Stimulated activated CD4-positive, alpha-beta T cell treated with anti-CD3 and anti-CD28 coated beads, Interleukin-2, amount 100 ng/mL, for 4 hours (primary cell): ENCODE measurements around the gene PDCD6IP.
"Not testable (repeated sequence)": the region's sequence is repeated elsewhere in the genome, so short reads cannot be mapped to it uniquely, and the experiment has no call there.

Experiments used
- DNase-seq: peaks from one replicate; pipeline ENCODE4 v3.0.0-alpha.2; 2020; ENCODE audit warnings: low read depth

The PDCD6IP gene

GRCh38 chr3:33792167-33792892 is 6.1 kb upstream of the PDCD6IP start:
- DNase-seq = no peak

GRCh38 chr3:33795131-33795530 is 3.3 kb upstream of the PDCD6IP start:
- DNase-seq = no peak

GRCh38 chr3:33795856-33796536 is 2.4 kb upstream of the PDCD6IP start:
- no peak for DNase-seq

GRCh38 chr3:33798113-33798417 is 365 bp upstream of the PDCD6IP start:
- DNase-seq = no peak

DNA sequence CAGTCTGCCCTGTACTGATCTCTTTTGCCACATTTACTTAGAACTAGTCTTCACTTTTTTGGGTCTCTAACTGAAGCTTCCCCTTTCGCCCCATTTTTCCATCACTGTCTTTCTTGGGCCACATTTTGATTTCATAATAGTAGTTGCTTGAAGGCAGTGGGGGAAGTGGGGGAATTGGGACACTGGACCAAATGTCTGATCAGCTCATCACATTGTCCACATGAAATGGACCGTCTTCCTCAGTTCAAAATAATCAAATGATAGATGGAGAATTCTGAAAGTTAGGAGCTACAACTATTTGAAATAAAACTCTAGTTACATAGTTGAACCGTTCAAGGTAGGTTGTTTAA is 747 bp downstream of the PDCD6IP start:
- DNase-seq = no peak

GRCh38 chr3:33803252-33803651 is 4.8 kb downstream of the PDCD6IP start:
- no peak for DNase-seq

GRCh38 chr3:33803894-33804526 is 5.6 kb downstream of the PDCD6IP start:
- DNase-seq = no peak

DNA sequence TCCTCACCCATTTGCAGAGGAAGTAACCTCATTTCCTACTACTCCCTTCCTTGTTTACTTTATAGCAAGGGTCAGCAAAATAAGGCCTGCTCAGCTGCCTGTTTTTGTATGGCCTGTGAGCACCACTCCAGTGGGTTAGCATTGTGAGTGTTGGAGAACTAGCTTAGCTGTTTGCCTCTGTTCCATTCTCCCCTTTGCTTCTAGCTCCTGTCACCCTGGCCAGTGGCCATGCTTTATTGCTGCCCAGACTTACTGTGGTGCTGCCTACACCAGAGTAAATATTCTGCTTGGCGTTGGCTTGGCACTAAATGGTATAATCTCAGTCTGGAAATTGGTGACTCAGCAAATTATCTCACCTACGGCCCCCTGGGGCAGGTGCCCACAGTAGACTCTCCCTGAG is 8.8 kb downstream of the PDCD6IP start:
- no peak for DNase-seq

GRCh38 chr3:33808559-33808958 is 10.1 kb downstream of the PDCD6IP start:
- DNase-seq = no peak

- no peak for DNase-seq
Observed at GRCh38 chr3:33810545-33810944, 12.1 kb downstream of the PDCD6IP start.

- DNase-seq = no peak
Observed at GRCh38 chr3:33821989-33822388, 23.6 kb downstream of the PDCD6IP start.

- no peak for DNase-seq
Observed at GRCh38 chr3:33823821-33824220, 25.4 kb downstream of the PDCD6IP start.

GRCh38 chr3:33825111-33825510 is 26.7 kb downstream of the PDCD6IP start:
- DNase-seq = no peak

DNA sequence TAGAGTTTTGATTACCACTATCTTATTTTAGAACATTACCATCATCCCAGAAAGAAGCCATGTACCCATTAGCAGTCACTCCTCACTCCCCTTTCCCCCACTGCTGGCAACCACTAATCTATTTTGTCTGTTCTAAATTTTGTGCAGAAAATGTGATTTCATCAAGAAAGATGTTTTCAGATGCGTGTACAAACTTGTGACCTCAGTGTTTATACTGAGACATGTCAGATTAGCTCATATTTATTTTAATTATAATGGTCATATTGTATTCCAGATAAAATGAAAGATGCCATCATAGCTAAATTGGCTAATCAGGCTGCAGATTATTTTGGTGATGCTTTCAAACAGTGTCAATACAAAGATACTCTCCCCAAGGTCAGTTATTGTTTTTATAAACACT is 27.8 kb downstream of the PDCD6IP start:
- no peak for DNase-seq

DNA sequence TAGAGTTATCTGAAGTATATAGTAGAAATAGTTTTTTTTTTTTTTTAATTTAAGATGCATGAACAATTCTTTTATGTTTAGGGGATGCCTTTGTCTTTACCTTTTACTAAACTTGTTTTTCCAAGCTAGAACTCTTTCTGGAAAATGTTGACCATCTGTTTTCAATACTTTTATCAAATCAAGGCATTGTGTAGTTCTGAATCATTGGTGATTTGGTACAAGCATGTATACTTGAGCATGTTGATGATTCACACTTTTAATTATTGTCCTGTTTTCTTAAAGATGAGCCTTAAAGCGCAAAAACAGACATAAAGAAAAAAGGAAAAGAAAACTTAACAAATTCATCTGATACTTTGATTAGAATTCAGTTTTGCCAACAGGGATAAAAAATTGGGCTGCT is 28.3 kb downstream of the PDCD6IP start:
- no peak for DNase-seq

DNA sequence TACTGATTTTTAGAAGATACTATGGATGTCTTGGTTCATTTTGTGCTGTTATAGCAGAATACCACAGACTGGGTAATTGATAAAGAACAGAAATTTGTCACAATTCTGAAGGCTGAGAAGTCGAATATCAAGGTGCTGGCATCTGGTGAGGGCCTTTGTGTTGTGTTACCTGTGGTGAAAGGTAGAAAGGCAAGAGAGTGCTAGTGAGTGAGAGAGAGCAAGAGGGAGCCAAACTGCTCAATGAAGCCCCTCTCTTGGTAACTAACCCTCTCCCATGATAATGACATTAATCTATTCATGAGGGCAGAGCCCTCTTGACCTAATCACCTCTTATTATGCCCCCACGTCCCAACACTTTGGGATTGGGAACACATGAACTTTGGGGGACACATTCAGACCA is 31.3 kb downstream of the PDCD6IP start:
- no peak for DNase-seq

DNA sequence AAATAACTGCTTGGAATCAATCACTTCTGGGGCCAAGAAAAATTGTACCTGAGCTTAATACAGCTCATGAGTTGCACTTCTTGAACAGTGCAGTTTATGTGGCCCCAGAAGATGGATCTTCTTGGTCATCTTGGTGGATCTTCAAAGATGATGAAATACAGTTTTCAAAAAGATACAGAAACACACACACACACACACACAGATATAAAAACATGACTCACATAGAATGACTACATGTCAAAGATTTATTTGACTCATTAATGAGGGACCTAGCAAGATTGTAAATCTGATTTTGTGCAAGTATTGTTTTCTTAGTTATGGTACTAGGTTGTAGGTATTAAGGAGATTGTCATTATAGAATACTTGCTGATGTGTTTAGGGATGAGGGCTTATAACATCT is 32.6 kb downstream of the PDCD6IP start:
- no peak for DNase-seq

DNA sequence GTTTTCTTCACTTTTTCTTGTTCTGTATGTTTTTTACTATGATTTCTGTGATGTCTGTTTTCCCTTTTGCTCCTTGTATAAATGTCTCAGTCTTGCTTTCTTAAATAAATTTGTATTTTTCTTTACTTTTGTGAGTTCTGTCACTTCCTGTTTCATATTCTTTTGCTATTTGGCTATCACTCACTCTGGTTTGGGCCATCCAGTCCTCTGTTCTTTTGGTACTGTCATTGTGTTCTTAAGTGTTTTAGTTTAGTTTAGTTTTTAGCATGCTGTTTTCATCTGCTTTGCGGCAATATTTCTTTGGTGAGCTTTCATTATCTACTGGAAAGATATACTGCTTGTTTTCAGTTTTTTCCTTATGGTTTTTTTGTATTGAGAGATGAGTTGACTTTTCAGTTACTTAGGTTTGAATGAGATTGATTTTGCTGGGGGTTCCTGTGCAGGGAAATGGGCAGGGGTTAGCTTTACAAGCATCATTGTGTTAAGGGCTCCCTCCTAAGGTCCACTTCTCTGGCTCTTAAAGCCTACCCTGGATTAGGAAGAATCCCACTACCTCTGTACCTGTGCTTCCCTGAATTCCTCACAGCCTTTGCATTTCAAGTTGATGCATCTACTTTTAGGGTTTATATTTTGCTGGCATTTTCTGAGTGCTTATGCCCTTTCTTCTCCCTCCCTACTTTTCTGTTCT is 35.1 kb downstream of the PDCD6IP start:
- DNase-seq = no peak

DNA sequence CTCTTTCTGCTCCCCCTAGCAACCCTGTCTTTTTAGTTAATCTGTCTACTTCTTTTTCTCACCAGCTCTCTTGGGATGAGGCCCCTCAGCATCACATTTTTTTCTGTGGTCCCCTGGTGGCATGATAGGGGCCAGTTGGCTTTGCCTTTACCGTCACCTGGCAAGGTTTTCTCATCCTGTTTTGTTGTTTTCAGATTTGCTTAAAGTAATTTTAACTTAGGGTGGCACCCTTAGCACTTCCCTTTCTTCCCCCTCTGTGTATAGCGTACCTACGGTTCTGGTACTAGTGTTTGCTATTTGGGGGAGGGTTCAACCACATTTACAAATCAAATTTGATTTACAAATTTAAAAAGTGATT is 35.6 kb downstream of the PDCD6IP start:
- no peak for DNase-seq

DNA sequence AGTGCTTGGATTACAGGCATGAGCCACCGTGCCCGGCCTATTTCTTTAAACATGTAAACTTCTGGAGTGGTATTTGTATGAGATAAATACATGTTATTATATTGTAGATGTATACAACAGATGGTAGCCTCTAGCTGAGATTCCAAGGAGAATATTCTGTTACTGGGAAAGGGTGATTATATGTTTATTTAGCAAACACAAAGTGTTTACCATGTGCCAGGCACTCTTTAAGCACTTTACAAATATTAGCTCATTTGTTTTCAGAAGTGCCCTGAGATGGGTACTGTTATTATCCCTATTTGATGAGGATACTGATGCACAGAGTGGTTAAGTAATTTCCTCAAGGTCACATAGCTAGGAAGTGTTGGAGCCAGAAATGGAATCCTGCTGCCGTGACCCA is 38.8 kb downstream of the PDCD6IP start:
- not testable (repeated sequence) for DNase-seq

DNA sequence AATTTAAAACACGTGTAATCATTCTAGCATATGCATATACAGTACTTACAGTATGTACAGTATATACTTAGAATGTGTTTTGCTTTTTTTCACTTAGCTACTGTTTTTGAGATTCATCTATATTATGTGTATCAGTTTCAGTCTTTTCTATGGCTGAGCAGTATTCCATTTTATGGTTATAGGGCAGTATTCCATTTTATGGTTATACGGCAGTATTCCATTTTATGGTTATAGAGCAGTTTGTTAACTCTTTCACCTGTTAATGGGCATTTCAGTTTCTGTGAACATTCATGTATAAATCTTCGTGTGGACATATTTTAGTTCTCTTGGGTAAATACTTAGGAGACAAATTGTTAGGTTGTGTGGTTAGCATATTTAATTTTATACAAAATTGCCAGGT is 40.9 kb downstream of the PDCD6IP start:
- no peak for DNase-seq

GRCh38 chr3:33840179-33840578 is 41.7 kb downstream of the PDCD6IP start:
- no peak for DNase-seq

GRCh38 chr3:33848624-33849347 is 50.4 kb downstream of the PDCD6IP start:
- DNase-seq = no peak
